Measurements from ENCODE around the gene RDH12.

The RDH12 gene

DNA sequence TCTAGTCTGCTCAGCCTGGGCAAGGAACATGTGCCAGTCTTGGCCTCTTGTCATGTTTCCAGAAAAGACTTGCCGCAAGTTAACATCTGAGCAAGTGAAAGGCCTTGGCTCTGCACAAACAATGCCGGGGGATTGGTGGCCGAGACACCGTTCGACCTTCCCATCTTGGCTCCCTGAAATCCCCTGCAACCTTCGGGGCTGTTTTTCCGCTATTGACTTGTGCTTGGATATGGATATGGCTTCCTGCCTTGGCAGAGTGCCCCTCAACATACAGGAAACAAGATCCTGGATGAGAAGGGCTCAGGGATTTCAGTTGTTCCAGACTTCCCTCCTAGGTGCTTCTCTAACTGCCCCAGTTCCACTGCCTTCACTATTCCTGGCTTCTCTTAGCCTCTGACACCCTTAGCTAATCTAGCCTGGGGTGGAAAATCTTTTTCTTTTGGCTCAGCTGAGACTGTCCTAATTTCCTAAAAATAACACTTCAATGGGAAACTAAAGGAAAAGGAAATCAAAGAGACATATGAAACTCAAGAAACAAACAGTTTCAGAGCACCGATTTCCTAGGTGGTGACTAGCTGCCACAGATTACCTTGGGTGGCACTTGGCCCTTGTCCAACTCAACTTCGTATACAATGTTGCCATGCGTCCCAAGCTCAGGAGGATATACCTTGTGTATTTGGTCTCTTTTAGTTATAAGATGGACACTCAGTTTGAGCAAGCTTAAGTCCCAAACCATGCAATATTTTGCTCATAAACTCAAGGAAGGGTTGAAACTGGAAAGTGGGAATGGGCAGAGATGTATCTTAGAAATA is 33.9 kb downstream of the RDH12 start:
- Histone ChIP-seq H3K27me3 (ENCODE audit: control insufficient read depth, insufficient read depth, low read length) (no peaks in the 10 kb centered on the region), H3K27ac (ENCODE audit: low read depth, low read length) (no peak overlapping the region), H3K9ac (ENCODE audit: low read length) (no peak overlapping the region), H3K4me3 (ENCODE audit: low read length) (no peak overlapping the region), H3K4me1 (ENCODE audit: control insufficient read depth, insufficient read depth, low read length) (no peaks in the 10 kb centered on the region), H3K36me3 (ENCODE audit: control insufficient read depth, insufficient read depth, low read length) (no peaks in the 10 kb centered on the region)

DNA sequence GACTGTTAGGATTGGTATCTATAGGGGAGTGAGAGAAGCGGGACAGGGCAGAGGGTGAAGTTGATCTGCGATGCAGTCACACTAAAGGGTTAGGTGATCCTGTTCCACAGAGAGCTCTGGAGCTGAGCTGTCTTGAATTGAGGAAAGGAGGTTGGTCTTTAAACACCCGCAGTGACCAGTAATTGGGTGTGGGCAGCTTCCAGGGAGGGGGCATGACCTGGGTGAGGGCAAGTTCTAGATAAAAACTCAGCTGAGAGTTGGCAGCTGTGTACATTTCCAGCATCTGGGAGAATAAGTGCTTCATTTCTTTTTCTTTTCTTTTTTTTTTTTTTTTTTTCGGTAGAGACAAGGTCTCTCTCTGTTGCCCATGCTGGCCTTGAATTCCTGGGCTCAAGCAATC is 35.1 kb downstream of the RDH12 start:
- H3K27ac ChIP-seq (ENCODE audit: low read depth, low read length) = no peak overlapping the region
- no peaks in the 10 kb centered on the region for H3K36me3 ChIP-seq (ENCODE audit: control insufficient read depth, insufficient read depth, low read length)
- H3K4me3 ChIP-seq (ENCODE audit: low read length) = no peak overlapping the region
- H3K9ac ChIP-seq (ENCODE audit: low read length) = no peak overlapping the region
- H3K27me3 ChIP-seq (ENCODE audit: control insufficient read depth, insufficient read depth, low read length) = no peaks in the 10 kb centered on the region
- no peaks in the 10 kb centered on the region for H3K4me1 ChIP-seq (ENCODE audit: control insufficient read depth, insufficient read depth, low read length)

DNA sequence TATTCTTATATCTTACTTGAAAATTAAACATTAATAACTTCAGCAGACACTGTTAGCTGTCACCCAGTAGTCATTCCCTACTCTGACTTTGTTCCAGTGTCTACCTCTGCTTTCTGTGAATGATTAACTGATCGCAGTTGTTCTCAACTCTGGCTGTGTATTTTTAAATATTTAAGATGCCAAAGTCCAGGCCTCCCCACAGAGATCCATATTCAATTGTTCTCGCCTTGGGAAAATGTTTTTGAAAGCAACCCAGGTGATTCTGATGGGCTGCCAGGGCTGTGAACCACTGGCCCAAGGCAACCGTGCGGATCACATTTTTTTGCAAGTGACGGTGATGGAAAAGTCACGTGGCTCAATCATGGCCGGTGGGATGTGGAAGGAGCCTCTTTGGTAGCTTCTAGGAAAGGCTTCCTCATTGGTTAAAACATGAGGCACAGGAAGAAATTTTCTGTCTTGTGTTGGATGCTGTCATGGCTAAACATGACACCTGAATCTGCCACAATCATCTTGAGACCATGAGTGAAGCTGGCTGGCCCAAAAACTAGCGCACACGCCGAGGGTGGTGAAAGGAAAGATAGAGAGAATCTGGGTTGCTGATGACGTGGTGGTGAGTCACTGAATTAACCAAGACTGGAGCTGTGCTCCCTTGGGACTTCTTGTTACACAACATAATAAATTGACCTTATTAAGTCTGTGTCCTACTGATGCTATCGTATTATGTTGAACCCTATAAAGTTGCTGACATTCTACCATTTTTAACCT is 37.2 kb downstream of the RDH12 start:
- Histone ChIP-seq H3K36me3 (ENCODE audit: control insufficient read depth, insufficient read depth, low read length) (no peaks in the 10 kb centered on the region), H3K4me1 (ENCODE audit: control insufficient read depth, insufficient read depth, low read length) (no peaks in the 10 kb centered on the region), H3K27ac (ENCODE audit: low read depth, low read length) (no peak overlapping the region), H3K4me3 (ENCODE audit: low read length) (no peak overlapping the region), H3K9ac (ENCODE audit: low read length) (no peak overlapping the region), H3K27me3 (ENCODE audit: control insufficient read depth, insufficient read depth, low read length) (no peaks in the 10 kb centered on the region)

DNA sequence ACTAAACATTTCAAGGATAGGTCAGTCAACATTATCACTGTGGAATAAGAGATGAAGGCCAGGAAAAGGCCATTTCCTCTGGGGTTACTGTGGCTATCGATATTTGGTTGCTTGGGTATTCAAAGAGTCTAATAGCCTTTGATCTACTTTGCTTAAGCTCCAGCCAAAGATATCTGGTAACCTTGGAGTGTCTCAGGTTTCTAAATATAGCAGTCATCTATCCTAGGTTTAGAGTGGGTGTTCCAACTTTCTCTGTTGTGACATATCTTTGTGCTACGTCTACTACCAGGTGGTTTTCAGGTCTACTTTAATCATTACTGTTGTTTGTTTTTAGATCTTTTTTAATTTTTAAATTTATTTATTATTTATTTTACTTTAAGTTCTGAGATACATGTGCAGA is 42.4 kb downstream of the RDH12 start:
- peaks cover 7% of the 10 kb centered on the region for H3K36me3 ChIP-seq (ENCODE audit: control insufficient read depth, insufficient read depth, low read length)
- no peaks in the 10 kb centered on the region for H3K4me1 ChIP-seq (ENCODE audit: control insufficient read depth, insufficient read depth, low read length)
- no peaks in the 10 kb centered on the region for H3K27me3 ChIP-seq (ENCODE audit: control insufficient read depth, insufficient read depth, low read length)
- no peak overlapping the region for H3K4me3 ChIP-seq (ENCODE audit: low read length)
- no peak overlapping the region for H3K9ac ChIP-seq (ENCODE audit: low read length)
- no peak overlapping the region for H3K27ac ChIP-seq (ENCODE audit: low read depth, low read length)

DNA sequence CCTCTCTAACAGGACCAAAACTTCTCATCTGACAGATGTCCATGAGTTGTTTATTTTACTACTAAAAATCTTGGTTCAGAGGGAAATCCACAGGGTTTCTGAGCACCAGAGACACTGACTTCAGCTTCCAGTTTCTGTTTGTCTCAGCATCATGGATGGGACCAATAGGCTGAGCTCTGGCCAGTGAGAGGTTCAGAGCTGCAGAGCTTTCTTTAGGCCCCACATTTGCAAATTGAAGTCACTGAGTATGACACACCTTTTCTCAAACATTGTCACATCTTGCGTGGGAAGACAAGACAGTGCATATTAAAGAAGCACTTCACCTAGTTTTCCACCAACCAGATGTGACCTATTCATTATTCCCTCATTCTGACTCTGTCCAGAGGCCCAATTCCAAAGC is 45.2 kb downstream of the RDH12 start:
- no peak overlapping the region for H3K9ac ChIP-seq (ENCODE audit: low read length)
- H3K27me3 ChIP-seq (ENCODE audit: control insufficient read depth, insufficient read depth, low read length) = no peaks in the 10 kb centered on the region
- H3K36me3 ChIP-seq (ENCODE audit: control insufficient read depth, insufficient read depth, low read length) = peaks cover 12% of the 10 kb centered on the region
- H3K4me3 ChIP-seq (ENCODE audit: low read length) = no peak overlapping the region
- no peaks in the 10 kb centered on the region for H3K4me1 ChIP-seq (ENCODE audit: control insufficient read depth, insufficient read depth, low read length)
- no peak overlapping the region for H3K27ac ChIP-seq (ENCODE audit: low read depth, low read length)

DNA sequence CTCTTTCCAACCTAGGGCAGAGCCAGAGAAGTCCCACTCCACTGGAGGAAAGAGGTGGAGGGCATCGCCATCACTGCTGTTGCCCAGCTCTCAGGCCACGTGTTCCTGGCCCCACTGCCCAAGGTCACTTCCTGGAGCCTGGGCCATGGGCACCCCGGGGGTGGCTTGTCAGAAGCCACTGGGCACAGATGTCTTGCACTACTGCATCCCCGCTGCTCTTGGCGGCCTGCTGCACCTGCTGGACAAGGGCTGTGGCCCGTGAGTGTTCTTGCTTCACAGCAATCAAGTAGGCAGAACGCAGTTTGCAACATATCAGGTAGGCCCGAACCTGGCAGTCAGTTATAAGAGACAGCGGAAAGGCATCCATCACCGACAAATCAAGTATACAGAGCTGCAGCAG is 46.6 kb downstream of the RDH12 start:
- Histone ChIP-seq H3K4me1 (ENCODE audit: control insufficient read depth, insufficient read depth, low read length) (no peaks in the 10 kb centered on the region), H3K4me3 (ENCODE audit: low read length) (no peak overlapping the region), H3K27me3 (ENCODE audit: control insufficient read depth, insufficient read depth, low read length) (no peaks in the 10 kb centered on the region), H3K27ac (ENCODE audit: low read depth, low read length) (no peak overlapping the region), H3K9ac (ENCODE audit: low read length) (no peak overlapping the region), H3K36me3 (ENCODE audit: control insufficient read depth, insufficient read depth, low read length) (peaks cover 23% of the 10 kb centered on the region)

DNA sequence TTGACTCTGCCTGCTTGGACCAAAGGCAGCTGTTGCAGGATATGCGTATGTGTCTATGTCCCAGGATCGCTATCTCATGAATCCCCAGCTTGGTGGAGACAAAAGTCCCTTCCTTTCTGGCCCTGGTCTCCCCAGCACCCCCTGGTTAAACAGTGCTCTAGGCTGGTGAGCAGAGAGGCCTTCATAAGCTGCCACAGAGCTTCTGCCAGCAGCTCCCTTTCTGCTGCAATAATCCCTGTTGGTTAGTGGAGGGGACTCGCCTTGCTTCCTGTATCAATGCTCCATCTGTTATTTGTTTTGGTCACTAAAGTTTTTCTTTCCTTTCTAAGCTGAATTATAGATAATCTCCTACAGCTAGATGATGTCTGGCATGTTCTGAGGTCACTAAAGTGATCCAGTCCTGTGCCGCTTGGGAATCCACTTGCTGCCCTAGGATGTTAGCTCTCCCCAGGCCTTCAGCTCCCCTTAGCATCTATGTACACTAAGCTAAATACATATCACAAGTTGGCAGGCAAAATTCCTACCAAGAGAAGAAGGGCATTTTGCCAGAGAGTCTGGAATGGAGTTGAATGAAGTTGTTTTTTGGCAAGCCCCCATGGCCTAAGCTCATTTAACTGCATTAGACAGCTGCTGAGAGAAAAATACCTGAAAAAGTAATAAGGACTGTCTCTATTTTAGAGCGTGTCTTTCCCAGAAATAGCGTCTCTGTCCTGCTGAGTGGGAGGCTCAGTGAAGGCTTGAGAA is 47.8 kb downstream of the RDH12 start:
- Histone ChIP-seq H3K36me3 (ENCODE audit: control insufficient read depth, insufficient read depth, low read length) (peaks cover 29% of the 10 kb centered on the region), H3K27ac (ENCODE audit: low read depth, low read length) (no peak overlapping the region), H3K4me1 (ENCODE audit: control insufficient read depth, insufficient read depth, low read length) (no peaks in the 10 kb centered on the region), H3K4me3 (ENCODE audit: low read length) (no peak overlapping the region), H3K9ac (ENCODE audit: low read length) (no peak overlapping the region), H3K27me3 (ENCODE audit: control insufficient read depth, insufficient read depth, low read length) (no peaks in the 10 kb centered on the region)

DNA sequence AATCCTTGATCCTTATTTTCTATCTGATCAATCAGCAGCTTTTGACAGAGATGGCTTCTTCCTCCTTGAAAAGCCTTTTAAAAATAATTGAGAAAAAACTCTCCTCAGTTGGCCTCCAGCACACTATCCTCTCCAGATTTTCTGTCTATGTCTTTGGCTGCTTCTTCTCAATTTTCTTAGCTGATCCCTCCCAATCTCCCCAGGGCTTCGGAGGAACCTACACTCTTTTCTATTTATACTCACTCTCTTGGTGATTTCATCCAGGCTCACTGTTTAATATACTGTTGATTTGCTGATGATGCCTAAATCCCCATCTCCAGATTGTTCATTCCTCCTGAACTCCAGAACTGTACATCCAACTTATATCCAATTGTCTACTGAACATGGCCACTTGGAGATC is 54.8 kb downstream of the RDH12 start:
- no peak overlapping the region for H3K9ac ChIP-seq (ENCODE audit: low read length)
- H3K27ac ChIP-seq (ENCODE audit: low read depth, low read length) = no peak overlapping the region
- H3K4me1 ChIP-seq (ENCODE audit: control insufficient read depth, insufficient read depth, low read length) = no peaks in the 10 kb centered on the region
- H3K4me3 ChIP-seq (ENCODE audit: low read length) = no peak overlapping the region
- H3K27me3 ChIP-seq (ENCODE audit: control insufficient read depth, insufficient read depth, low read length) = no peaks in the 10 kb centered on the region
- peaks cover 29% of the 10 kb centered on the region for H3K36me3 ChIP-seq (ENCODE audit: control insufficient read depth, insufficient read depth, low read length)

DNA sequence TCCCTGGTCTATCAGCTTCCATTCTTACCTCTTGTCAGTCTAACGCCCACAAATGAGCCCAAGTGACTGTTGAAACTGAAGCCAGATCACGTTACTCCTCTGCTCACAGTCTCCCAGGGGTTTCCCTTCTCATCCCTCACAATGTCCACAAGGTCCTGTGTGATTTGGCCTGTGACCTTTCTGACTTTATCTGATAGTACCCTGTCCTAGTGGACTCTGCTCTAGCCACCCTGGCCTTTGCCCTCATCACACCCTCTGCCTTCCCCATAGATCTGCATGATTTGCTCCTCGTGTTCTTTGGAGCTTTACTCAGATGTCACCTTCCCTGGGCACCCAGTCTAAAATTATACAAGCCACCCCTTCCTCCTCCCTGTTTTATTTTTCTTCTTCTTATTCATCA is 55.5 kb downstream of the RDH12 start:
- Histone ChIP-seq H3K4me3 (ENCODE audit: low read length) (no peak overlapping the region), H3K9ac (ENCODE audit: low read length) (no peak overlapping the region), H3K27ac (ENCODE audit: low read depth, low read length) (no peak overlapping the region), H3K36me3 (ENCODE audit: control insufficient read depth, insufficient read depth, low read length) (peaks cover 28% of the 10 kb centered on the region), H3K27me3 (ENCODE audit: control insufficient read depth, insufficient read depth, low read length) (no peaks in the 10 kb centered on the region), H3K4me1 (ENCODE audit: control insufficient read depth, insufficient read depth, low read length) (no peaks in the 10 kb centered on the region)

DNA sequence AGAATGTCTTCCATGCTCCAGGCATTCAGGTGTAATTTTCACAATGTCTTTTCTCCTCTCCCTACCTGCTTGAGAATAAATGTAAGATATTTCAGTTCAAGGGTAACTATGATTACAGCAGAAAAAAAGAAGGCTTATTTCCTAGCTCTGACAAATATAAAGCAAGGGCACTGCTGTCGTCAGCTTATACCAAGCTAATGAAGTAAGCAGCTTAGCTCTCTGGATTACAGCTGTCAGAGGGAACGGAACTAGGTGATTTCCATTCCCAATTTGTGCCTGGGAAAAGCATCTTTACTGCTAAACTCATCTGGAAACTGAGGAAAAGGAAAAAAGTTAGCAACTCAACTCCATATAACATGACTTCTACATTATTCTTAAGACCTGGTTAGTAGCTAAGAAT is 58.2 kb downstream of the RDH12 start:
- Histone ChIP-seq H3K9ac (ENCODE audit: low read length) (no peak overlapping the region), H3K4me1 (ENCODE audit: control insufficient read depth, insufficient read depth, low read length) (no peaks in the 10 kb centered on the region), H3K36me3 (ENCODE audit: control insufficient read depth, insufficient read depth, low read length) (peaks cover 18% of the 10 kb centered on the region), H3K27me3 (ENCODE audit: control insufficient read depth, insufficient read depth, low read length) (no peaks in the 10 kb centered on the region), H3K4me3 (ENCODE audit: low read length) (no peak overlapping the region), H3K27ac (ENCODE audit: low read depth, low read length) (no peak overlapping the region)

DNA sequence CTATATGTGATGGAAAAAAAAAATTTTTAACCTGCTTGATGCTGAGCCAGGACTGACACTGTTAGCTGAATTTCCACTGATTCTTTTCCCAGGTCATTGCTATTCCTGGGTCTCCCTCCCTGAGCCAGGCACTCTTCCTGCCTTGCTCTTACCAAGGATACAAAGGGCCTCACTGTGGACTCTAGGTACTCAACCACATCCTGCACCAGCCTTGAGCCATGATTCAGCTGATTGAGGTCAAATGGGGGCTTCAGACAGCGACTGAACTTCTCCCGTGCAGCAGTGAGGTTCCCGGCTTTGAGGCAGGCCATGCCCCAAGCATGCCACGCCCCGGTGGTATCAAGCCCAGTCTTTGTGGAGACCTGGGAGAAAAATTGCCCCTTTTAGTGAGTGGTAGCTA is 60.4 kb downstream of the RDH12 start:
- Histone ChIP-seq H3K27me3 (ENCODE audit: control insufficient read depth, insufficient read depth, low read length) (no peaks in the 10 kb centered on the region), H3K9ac (ENCODE audit: low read length) (no peak overlapping the region), H3K4me3 (ENCODE audit: low read length) (no peak overlapping the region), H3K36me3 (ENCODE audit: control insufficient read depth, insufficient read depth, low read length) (peaks cover 22% of the 10 kb centered on the region), H3K4me1 (ENCODE audit: control insufficient read depth, insufficient read depth, low read length) (no peaks in the 10 kb centered on the region), H3K27ac (ENCODE audit: low read depth, low read length) (no peak overlapping the region)

DNA sequence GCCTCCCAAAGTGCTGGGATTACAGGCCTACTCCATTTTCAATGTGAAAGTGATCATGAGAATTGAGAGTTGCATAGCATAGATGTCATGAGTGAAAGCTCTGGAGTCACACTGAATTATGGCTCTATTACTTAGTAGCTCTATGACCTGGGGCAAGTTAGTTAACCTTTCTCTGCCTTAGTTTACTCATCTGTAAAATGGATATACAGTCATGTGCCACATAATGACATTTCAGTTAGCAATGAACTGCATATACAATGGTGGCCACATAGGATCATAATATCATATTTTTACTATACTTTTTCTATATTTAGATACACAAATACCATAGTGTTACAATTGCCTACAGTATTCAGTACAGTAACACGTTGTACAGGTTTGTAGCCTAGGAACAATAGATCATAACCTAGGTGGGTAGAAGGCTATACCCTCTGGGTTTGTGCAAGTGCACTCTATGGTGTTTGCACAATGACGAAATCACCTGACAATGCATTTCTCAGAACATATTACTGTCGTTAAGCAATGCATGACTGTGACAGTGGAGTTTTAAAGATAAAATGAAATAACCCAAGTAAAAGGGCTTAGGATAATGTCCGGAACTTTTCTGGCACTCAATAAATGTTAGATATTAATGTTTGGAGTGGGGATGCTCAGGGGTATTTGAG is 61.6 kb downstream of the RDH12 start:
- H3K27me3 ChIP-seq (ENCODE audit: control insufficient read depth, insufficient read depth, low read length) = no peaks in the 10 kb centered on the region
- H3K27ac ChIP-seq (ENCODE audit: low read depth, low read length) = no peak overlapping the region
- H3K9ac ChIP-seq (ENCODE audit: low read length) = no peak overlapping the region
- no peak overlapping the region for H3K4me3 ChIP-seq (ENCODE audit: low read length)
- no peaks in the 10 kb centered on the region for H3K4me1 ChIP-seq (ENCODE audit: control insufficient read depth, insufficient read depth, low read length)
- peaks cover 22% of the 10 kb centered on the region for H3K36me3 ChIP-seq (ENCODE audit: control insufficient read depth, insufficient read depth, low read length)

Measured in rectal smooth muscle tissue (tissue), 1 donor.